ENCODE results near the gene ARHGEF28.

ARHGEF28 gene

GRCh38 chr5:73748510-73749400, 122.8 kb downstream of the ARHGEF28 start:
- DNase-seq = no peak

GRCh38 chr5:73749485-73750270, 123.7 kb downstream of the ARHGEF28 start:
- DNase-seq = no peak

- no peak for DNase-seq
These were observed 125.4 kb downstream of the ARHGEF28 start for GRCh38 chr5:73751254-73751914.

- DNase-seq = no peak
These were observed 128.3 kb downstream of the ARHGEF28 start for GRCh38 chr5:73754254-73754653.

GRCh38 chr5:73757416-73757815, 131.4 kb downstream of the ARHGEF28 start:
- no peak for DNase-seq

- DNase-seq = no peak
These were observed 133.8 kb downstream of the ARHGEF28 start for GRCh38 chr5:73759771-73760170.

- peak; percentile 60 for DNase-seq
These were observed 137.5 kb downstream of the ARHGEF28 start for GRCh38 chr5:73763300-73764032.

- DNase-seq = no peak
These were observed 138.6 kb downstream of the ARHGEF28 start for GRCh38 chr5:73764586-73764985.

GRCh38 chr5:73764996-73765395, 139.0 kb downstream of the ARHGEF28 start:
- no peak for DNase-seq

GRCh38 chr5:73766902-73767301, 140.9 kb downstream of the ARHGEF28 start:
- DNase-seq = no peak

GRCh38 chr5:73770172-73771025, 144.4 kb downstream of the ARHGEF28 start:
- no peak for DNase-seq

GRCh38 chr5:73774924-73775323, 148.9 kb downstream of the ARHGEF28 start:
- no peak for DNase-seq

- no peak for DNase-seq
These were observed 150.4 kb downstream of the ARHGEF28 start for GRCh38 chr5:73776405-73776804.

GRCh38 chr5:73777192-73777591, 151.2 kb downstream of the ARHGEF28 start:
- no peak for DNase-seq

GRCh38 chr5:73780302-73781080, 154.5 kb downstream of the ARHGEF28 start:
- no peak for DNase-seq

- no peak for DNase-seq
These were observed 155.2 kb downstream of the ARHGEF28 start for GRCh38 chr5:73781107-73781768.

GRCh38 chr5:73783828-73784227, 157.8 kb downstream of the ARHGEF28 start:
- DNase-seq = no peak

GRCh38 chr5:73786043-73786831, 160.2 kb downstream of the ARHGEF28 start:
- no peak for DNase-seq

GRCh38 chr5:73789851-73790281, 163.9 kb downstream of the ARHGEF28 start:
- peak; percentile 22 for DNase-seq

All from NCI-H82 (cell line).